ENCODE measurements around the gene KRTAP9-6. TPM values are rescaled to one million over a fixed set of nuclear protein-coding genes. Genes with fewer than 3 reads are reported as not detected.
"Not testable (repeated sequence)": the region's sequence is repeated elsewhere in the genome, so short reads cannot be mapped to it uniquely, and the experiment has no call there.

KRTAP9-6 gene
- total RNA-seq, 1 experiment from 2014 or later = not detected

GRCh38 chr17:41271323-41271722, 6.1 kb downstream of the KRTAP9-6 start:
- H3K4me2 ChIP-seq (ENCODE audit: low read length); intact Hi-C loops (cut with micrococcal nuclease); ATAC-seq; H3K79me2 ChIP-seq (ENCODE audit: insufficient read depth, low read length); H3K9me3 ChIP-seq (ENCODE audit: control insufficient read depth in 1 of 2, insufficient read depth in 1 of 2, low read depth in 1 of 2, low read length in 2 of 2); CTCF ChIA-PET; RAD21 ChIA-PET (ENCODE audit: low non-redundant PET in 1 of 2, low total read pairs in 2 of 2, uncharacterized antibody in 2 of 2, unreplicated experiment in 2 of 2); DNase-seq (ENCODE audit: low read depth, low spot score); H3K9ac ChIP-seq (ENCODE audit: low read length); H3K27me3 ChIP-seq (ENCODE audit: insufficient read depth, low read length); H3K36me3 ChIP-seq (ENCODE audit: control insufficient read depth in 1 of 2, insufficient read depth in 2 of 2, low read length in 2 of 2); H3K4me3 ChIP-seq (replicated peaks in 1 of 2; ENCODE audit: low read depth in 1 of 2, low read length in 2 of 2); H3K4me1 ChIP-seq (ENCODE audit: control insufficient read depth in 1 of 2, insufficient read depth in 2 of 2, low read length in 2 of 2); BruUV-seq (replicated peaks); H4K20me1 ChIP-seq (ENCODE audit: insufficient read depth); H3K27ac ChIP-seq (ENCODE audit: low read depth, low read length); H3K9me2 ChIP-seq (ENCODE audit: insufficient read depth); H2AFZ ChIP-seq (ENCODE audit: low read depth, low read length, poor library complexity, severe bottlenecking); POLR2A ChIA-PET: not testable (repeated sequence)

GRCh38 chr17:41271858-41272257, 6.7 kb downstream of the KRTAP9-6 start:
- Histone ChIP-seq H3K4me3 (replicated peaks in 1 of 2; ENCODE audit: low read depth in 1 of 2, low read length in 2 of 2) (no peak overlapping the region), H3K4me1 (ENCODE audit: control insufficient read depth in 1 of 2, insufficient read depth in 2 of 2, low read length in 2 of 2) (no peaks in the 10 kb centered on the region), H3K9me3 (ENCODE audit: control insufficient read depth in 1 of 2, insufficient read depth in 1 of 2, low read depth in 1 of 2, low read length in 2 of 2) (no peaks in the 10 kb centered on the region), H3K9me2 (ENCODE audit: insufficient read depth) (no peaks in the 10 kb centered on the region), H2AFZ (ENCODE audit: low read depth, low read length, poor library complexity, severe bottlenecking) (no peak overlapping the region), H3K27ac (ENCODE audit: low read depth, low read length) (no peak overlapping the region), H3K27me3 (ENCODE audit: insufficient read depth, low read length) (no peaks in the 10 kb centered on the region), H3K9ac (ENCODE audit: low read length) (no peak overlapping the region), H3K4me2 (ENCODE audit: low read length) (no peak overlapping the region), H3K36me3 (ENCODE audit: control insufficient read depth in 1 of 2, insufficient read depth in 2 of 2, low read length in 2 of 2) (no peaks in the 10 kb centered on the region), H4K20me1 (ENCODE audit: insufficient read depth) (no peaks in the 10 kb centered on the region), H3K79me2 (ENCODE audit: insufficient read depth, low read length) (no peaks in the 10 kb centered on the region)
- BruUV-seq (replicated peaks) = no TSS peak
- intact Hi-C loops (cut with micrococcal nuclease) = no loop called here
- RAD21 ChIA-PET (ENCODE audit: low non-redundant PET in 1 of 2, low total read pairs in 2 of 2, uncharacterized antibody in 2 of 2, unreplicated experiment in 2 of 2) = no interaction called here
- POLR2A ChIA-PET = no interaction called here
- CTCF ChIA-PET = no interaction called here
- TF ChIP-seq EZH2phosphoT487 (IDR thresholded peaks at IDR 0.05; ENCODE audit: borderline replicate concordance) (no peak), EZH2 (IDR thresholded peaks at IDR 0.05) (no peak)
- DNase-seq (ENCODE audit: low read depth, low spot score) (no peak), ATAC-seq (no peak)

- H3K27me3 ChIP-seq (ENCODE audit: insufficient read depth, low read length); H3K4me3 ChIP-seq (replicated peaks in 1 of 2; ENCODE audit: low read depth in 1 of 2, low read length in 2 of 2); H3K9me2 ChIP-seq (ENCODE audit: insufficient read depth); H4K20me1 ChIP-seq (ENCODE audit: insufficient read depth); H2AFZ ChIP-seq (ENCODE audit: low read depth, low read length, poor library complexity, severe bottlenecking); H3K9me3 ChIP-seq (ENCODE audit: control insufficient read depth in 1 of 2, insufficient read depth in 1 of 2, low read depth in 1 of 2, low read length in 2 of 2); H3K4me2 ChIP-seq (ENCODE audit: low read length); BruUV-seq (replicated peaks); H3K4me1 ChIP-seq (ENCODE audit: control insufficient read depth in 1 of 2, insufficient read depth in 2 of 2, low read length in 2 of 2); CTCF ChIA-PET; DNase-seq (ENCODE audit: low read depth, low spot score); ATAC-seq; H3K27ac ChIP-seq (ENCODE audit: low read depth, low read length); POLR2A ChIA-PET; H3K79me2 ChIP-seq (ENCODE audit: insufficient read depth, low read length); RAD21 ChIA-PET (ENCODE audit: low non-redundant PET in 1 of 2, low total read pairs in 2 of 2, uncharacterized antibody in 2 of 2, unreplicated experiment in 2 of 2); H3K9ac ChIP-seq (ENCODE audit: low read length); H3K36me3 ChIP-seq (ENCODE audit: control insufficient read depth in 1 of 2, insufficient read depth in 2 of 2, low read length in 2 of 2): not testable (repeated sequence)
- intact Hi-C loops (cut with micrococcal nuclease) = loop anchor here (1.0 kb wide), 1 partner anchor 11 kb away; no protein-coding TSS in a partner anchor
Measured at GRCh38 chr17:41275648-41276190, 10.5 kb downstream of the KRTAP9-6 start, which contains the start of gene KRTAP9-7. KRTAP9-7 (plus strand) TSS chr17:41275698; CDS start chr17:41275698, 0 bp downstream.
